HCT116 (cell line): Measurements from ENCODE around the gene ADCY2. TPM values are rescaled to one million over a fixed set of nuclear protein-coding genes. Genes with fewer than 3 reads are reported as not detected.

Experiments
- ATAC-seq: fragments of 200-7000 bp; cut with Tn5 transposase; 2 replicates; pipeline ENCODE4 v1.9.1; 2020; ENCODE audit warnings: mild to moderate bottlenecking, moderate library complexity
- BruUV-seq: library from RNA; stranded (reverse); fragments of 400-500 nt; replicated peaks from 2 replicates; lab custom pipeline; 2021; lab: Mats Ljungman, UMichigan
- CTCF ChIA-PET: fragments of 300-600 bp; sonication (Branson Sonifier 250); formaldehyde crosslinking; loops from one replicate; lab custom pipeline; 2021; ENCODE audit warnings: antibody characterized with exemption; lab: Charles Lee
- POLR2A ChIA-PET: fragments of 300-600, 350-600 bp; sonication (Branson Sonifier 250); formaldehyde crosslinking; loops from one replicate; lab custom pipeline; 2021; ENCODE audit warnings: antibody characterized with exemption; lab: Charles Lee
- RAD21 ChIA-PET, 2 experiments: fragments of 300-600 bp; sonication (Branson Sonifier 250); formaldehyde crosslinking; loops; one replicate each; lab custom pipeline; 2023; ENCODE audit warnings: low total read pairs in 2 of 2; ENCODE audit not compliant: uncharacterized antibody in 2 of 2, unreplicated experiment in 2 of 2, low non-redundant PET in 1 of 2; lab: Charles Lee
- DNase-seq: peaks from one replicate; pipeline ENCODE4 v3.0.0-alpha.2; 2010; ENCODE audit warnings: low read depth, low spot score
- H2AFZ ChIP-seq: fragments of 200-600 bp; shearing (Covaris generic), sonication (generic); 2 replicates; pipeline ENCODE4 v1.6.1; 2017; ENCODE audit warnings: low read depth, mixed run types, mixed read lengths, antibody characterized with exemption, low read length; ENCODE audit not compliant: poor library complexity, severe bottlenecking
- H3K27ac ChIP-seq: 2 replicates; pipeline ENCODE4 v1.5.1; 2012; ENCODE audit warnings: low read depth, low read length
- H3K27me3 ChIP-seq: fragments of 200-600 bp; sonication (generic); 2 replicates; pipeline ENCODE4 v1.6.1; 2016; ENCODE audit warnings: mixed run types, low read length, mixed read lengths; ENCODE audit not compliant: insufficient read depth
- H3K36me3 ChIP-seq, 2 experiments: fragments of 200-500 bp in 1 of 2; fragments of 200-600 bp in 1 of 2; sonication (Bioruptor generic) in 1 of 2; sonication (generic) in 1 of 2; 2 replicates each; pipeline versions ENCODE4 v1.5.1 to v1.6.1; 2014 to 2016; ENCODE audit warnings: low read length in 2 of 2, inconsistent platforms in 1 of 2, mixed read lengths in 1 of 2, mixed run types in 1 of 2; ENCODE audit not compliant: insufficient read depth in 2 of 2, control insufficient read depth in 1 of 2
- H3K4me1 ChIP-seq, 2 experiments: fragments of 200-600 bp in 1 of 2; sonication (generic) in 1 of 2; 2 replicates each; pipeline versions ENCODE4 v1.5.1 to v1.6.1; 2012 to 2017; ENCODE audit warnings: low read length in 2 of 2, inconsistent platforms in 1 of 2, mild to moderate bottlenecking in 1 of 2, mixed read lengths in 1 of 2, mixed run types in 1 of 2, moderate library complexity in 1 of 2; ENCODE audit not compliant: insufficient read depth in 2 of 2, control insufficient read depth in 1 of 2
- H3K4me2 ChIP-seq: fragments of 200-600 bp; sonication (generic); 2 replicates; pipeline ENCODE4 v1.6.1; 2017; ENCODE audit warnings: mixed run types, low read length, mixed read lengths
- H3K4me3 ChIP-seq, 2 experiments: fragments of 200-600 bp in 1 of 2; sonication (generic) in 1 of 2; replicated peaks in 1 of 2; 2 replicates each; pipeline ENCODE4 v1.5.1; 2011 to 2016; ENCODE audit warnings: low read length in 2 of 2, control low read depth in 1 of 2, low read depth in 1 of 2, mild to moderate bottlenecking in 1 of 2, mixed read lengths in 1 of 2, mixed run types in 1 of 2
- H3K79me2 ChIP-seq: fragments of 200-600 bp; sonication (generic); 2 replicates; pipeline ENCODE4 v1.6.1; 2017; ENCODE audit warnings: mild to moderate bottlenecking, mixed run types, low read length, moderate library complexity, mixed read lengths; ENCODE audit not compliant: insufficient read depth
- H3K9ac ChIP-seq: fragments of 200-600 bp; sonication (generic); 2 replicates; pipeline ENCODE4 v1.6.1; 2016; ENCODE audit warnings: low read length, mixed read lengths
- H3K9me2 ChIP-seq: fragments of 200-600 bp; sonication (generic), shearing (Covaris generic); 2 replicates; pipeline ENCODE4 v1.6.1; 2017; ENCODE audit warnings: mixed run types, mild to moderate bottlenecking, moderate library complexity; ENCODE audit not compliant: insufficient read depth
- H3K9me3 ChIP-seq, 2 experiments: fragments of 200-500 bp in 1 of 2; fragments of 200-600 bp in 1 of 2; sonication (Bioruptor generic) in 1 of 2; sonication (generic) in 1 of 2; 2 replicates each; pipeline ENCODE4 v1.6.1; 2014 to 2017; ENCODE audit warnings: low read length in 2 of 2, mixed read lengths in 2 of 2, inconsistent platforms in 1 of 2, low read depth in 1 of 2, mild to moderate bottlenecking in 1 of 2, mixed run types in 1 of 2, moderate library complexity in 1 of 2; ENCODE audit not compliant: control insufficient read depth in 1 of 2, insufficient read depth in 1 of 2
- H4K20me1 ChIP-seq: fragments of 200-600 bp; sonication (generic), shearing (Covaris generic); 2 replicates; pipeline ENCODE4 v1.6.1; 2017; ENCODE audit warnings: mixed run types, mild to moderate bottlenecking, moderate library complexity; ENCODE audit not compliant: insufficient read depth
- EGR1 ChIP-seq: IDR thresholded peaks from 2 replicates; pipeline ENCODE4 v1.6.1; 2012; ENCODE audit warnings: low read depth
- ELF1 ChIP-seq: IDR thresholded peaks from 2 replicates; pipeline ENCODE4 v1.6.1; 2012; ENCODE audit warnings: low read depth, borderline replicate concordance
- FOSL1 ChIP-seq: IDR thresholded peaks from 2 replicates; pipeline ENCODE4 v1.6.1; 2012; ENCODE audit warnings: low read depth
- JUND ChIP-seq: IDR thresholded peaks from 2 replicates; pipeline ENCODE4 v1.6.1; 2012
- POLR2A ChIP-seq: IDR thresholded peaks from 2 replicates; pipeline ENCODE4 v1.7.0; 2011; ENCODE audit warnings: borderline replicate concordance; ENCODE audit not compliant: insufficient read depth, insufficient read length; ENCODE audit errors: extremely low read depth
- REST ChIP-seq: IDR thresholded peaks from 2 replicates; pipeline ENCODE4 v1.6.1; 2012; ENCODE audit warnings: low read depth
- SIN3A ChIP-seq: IDR thresholded peaks from 2 replicates; pipeline ENCODE4 v1.6.1; 2012; ENCODE audit warnings: low read depth
- SP1 ChIP-seq: IDR thresholded peaks from 2 replicates; pipeline ENCODE4 v1.6.1; 2012; ENCODE audit warnings: low read depth
- SRF ChIP-seq: IDR thresholded peaks from 2 replicates; pipeline ENCODE4 v1.6.1; 2012; ENCODE audit warnings: low read depth
- YY1 ChIP-seq: IDR thresholded peaks from 2 replicates; pipeline ENCODE4 v1.6.1; 2011; ENCODE audit warnings: low read length, low read depth, moderate library complexity, mild to moderate bottlenecking; ENCODE audit not compliant: insufficient replicate concordance; ENCODE audit errors: extremely low read depth
- ZFX ChIP-seq: fragments of 450-650 bp; IDR thresholded peaks from 2 replicates; pipeline ENCODE4 v1.6.1; 2017
- intact Hi-C: fragments of 100-400 bp; cut with micrococcal nuclease; formaldehyde crosslinking; loops from 2 replicates; pipeline ENCODE4 v1.10.0; 2022
- total RNA-seq: library from RNA; stranded (reverse); gene quantifications from one replicate; pipeline ENCODE4 v1.2.1, GENCODE V29; 2021; ENCODE audit not compliant: unreplicated experiment
- TF ChIP-seq, protein P1 (sequence below): IDR thresholded peaks from 2 replicates; pipeline ENCODE4 v1.6.1; 2012
- TF ChIP-seq, protein P2 (sequence below), 3 experiments: fragments of 200-600 bp in 1 of 3; sonication (generic) in 1 of 3; IDR thresholded peaks in 2 of 3; conservative IDR thresholded peaks in 1 of 3; 2 replicates each; pipeline ENCODE4 v1.5.1; 2012 to 2017; ENCODE audit warnings: low read depth in 2 of 3, low read length in 2 of 3, antibody characterized with exemption in 1 of 3, borderline replicate concordance in 1 of 3, control low read depth in 1 of 3, mild to moderate bottlenecking in 1 of 3, mixed read lengths in 1 of 3, mixed run types in 1 of 3, moderate library complexity in 1 of 3; ENCODE audit not compliant: insufficient read depth in 1 of 3

ADCY2 gene
- total RNA-seq, 1 experiment from 2014 or later, result 0.15 TPM

- TF ChIP-seq POLR2A (no peak), REST (no peak), SP1 (no peak)
- TF ChIP-seq, protein P1, sequence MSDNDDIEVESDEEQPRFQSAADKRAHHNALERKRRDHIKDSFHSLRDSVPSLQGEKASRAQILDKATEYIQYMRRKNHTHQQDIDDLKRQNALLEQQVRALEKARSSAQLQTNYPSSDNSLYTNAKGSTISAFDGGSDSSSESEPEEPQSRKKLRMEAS, result no peak
- H3K4me3 ChIP-seq, result no peak overlapping the region
- no peak for DNase-seq
- ChIA-PET POLR2A (no interaction called here), RAD21 (no interaction called here), CTCF (no interaction called here)
- ATAC-seq, result no peak
- H3K9ac ChIP-seq, result no peak overlapping the region
- H3K27me3 ChIP-seq, result no peaks in the 10 kb centered on the region
- no peak overlapping the region for H2AFZ ChIP-seq
- no peaks in the 10 kb centered on the region for H3K79me2 ChIP-seq
- H4K20me1 ChIP-seq, result no peaks in the 10 kb centered on the region
- intact Hi-C loops, result no loop called here
- H3K9me2 ChIP-seq, result no peaks in the 10 kb centered on the region
- H3K36me3 ChIP-seq, result no peaks in the 10 kb centered on the region
- H3K9me3 ChIP-seq, result peaks cover 0 to 18% of the 10 kb centered on the region in 2 experiments; a peak in 2 of 4 replicates
- H3K4me1 ChIP-seq, result no peaks in the 10 kb centered on the region
- H3K4me2 ChIP-seq, result no peak overlapping the region
- no peak overlapping the region for H3K27ac ChIP-seq
- no TSS peak for BruUV-seq
Measured at GRCh38 chr5:7382588-7382987, 13.3 kb upstream of the ADCY2 start.

GRCh38 chr5:7385681-7386080, 10.3 kb upstream of the ADCY2 start:
- no peaks in the 10 kb centered on the region for H3K79me2 ChIP-seq
- TF ChIP-seq JUND, result no peak
- TF ChIP-seq, protein P2, sequence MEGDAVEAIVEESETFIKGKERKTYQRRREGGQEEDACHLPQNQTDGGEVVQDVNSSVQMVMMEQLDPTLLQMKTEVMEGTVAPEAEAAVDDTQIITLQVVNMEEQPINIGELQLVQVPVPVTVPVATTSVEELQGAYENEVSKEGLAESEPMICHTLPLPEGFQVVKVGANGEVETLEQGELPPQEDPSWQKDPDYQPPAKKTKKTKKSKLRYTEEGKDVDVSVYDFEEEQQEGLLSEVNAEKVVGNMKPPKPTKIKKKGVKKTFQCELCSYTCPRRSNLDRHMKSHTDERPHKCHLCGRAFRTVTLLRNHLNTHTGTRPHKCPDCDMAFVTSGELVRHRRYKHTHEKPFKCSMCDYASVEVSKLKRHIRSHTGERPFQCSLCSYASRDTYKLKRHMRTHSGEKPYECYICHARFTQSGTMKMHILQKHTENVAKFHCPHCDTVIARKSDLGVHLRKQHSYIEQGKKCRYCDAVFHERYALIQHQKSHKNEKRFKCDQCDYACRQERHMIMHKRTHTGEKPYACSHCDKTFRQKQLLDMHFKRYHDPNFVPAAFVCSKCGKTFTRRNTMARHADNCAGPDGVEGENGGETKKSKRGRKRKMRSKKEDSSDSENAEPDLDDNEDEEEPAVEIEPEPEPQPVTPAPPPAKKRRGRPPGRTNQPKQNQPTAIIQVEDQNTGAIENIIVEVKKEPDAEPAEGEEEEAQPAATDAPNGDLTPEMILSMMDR (IDR thresholded peaks at IDR 0.05 in 2 of 3, conservative IDR thresholded peaks at IDR 0.05 in 1 of 3; ENCODE audit: borderline replicate concordance in 1 of 3, insufficient read depth in 1 of 3, low read depth in 2 of 3, low read length in 2 of 3), result no peak
- TF ChIP-seq FOSL1, result no peak
- TF ChIP-seq EGR1, result no peak
- no peak for TF ChIP-seq ZFX
- no peak for TF ChIP-seq YY1
- no peak for TF ChIP-seq SIN3A
- no peak for TF ChIP-seq ELF1
- no peak for TF ChIP-seq SRF
- no peak overlapping the region for H3K4me3 ChIP-seq
- DNase-seq (no peak), ATAC-seq (no peak)
- POLR2A ChIA-PET, result no interaction called here
- H4K20me1 ChIP-seq, result no peaks in the 10 kb centered on the region
- H3K36me3 ChIP-seq, result no peaks in the 10 kb centered on the region
- H3K9me3 ChIP-seq, result peaks cover 0 to 15% of the 10 kb centered on the region in 2 experiments; a peak in 2 of 4 replicates
- RAD21 ChIA-PET, result no interaction called here
- CTCF ChIA-PET, result no interaction called here
- intact Hi-C loops, result no loop called here
- no peaks in the 10 kb centered on the region for H3K4me1 ChIP-seq
- H3K27ac ChIP-seq, result no peak overlapping the region
- no peak overlapping the region for H2AFZ ChIP-seq
- BruUV-seq, result no TSS peak
- H3K9ac ChIP-seq, result no peak overlapping the region
- H3K9me2 ChIP-seq, result no peaks in the 10 kb centered on the region
- H3K4me2 ChIP-seq, result no peak overlapping the region
- no peaks in the 10 kb centered on the region for H3K27me3 ChIP-seq
